Neural crest cell (in vitro differentiated cells): Measurements from ENCODE around the gene DIP2B. TPM values are rescaled to one million over a fixed set of nuclear protein-coding genes. Genes with fewer than 3 reads are reported as not detected.

Source experiments
- DNase-seq: peaks from one replicate; pipeline ENCODE4 v3.0.0; 2021; ENCODE audit warnings: low read depth, mixed read lengths, low spot score
- H3K27ac Mint-ChIP-seq: one replicate; pipeline ENCODE4 v1.8.0; 2021; ENCODE audit warnings: mild to moderate bottlenecking, mixed read lengths; ENCODE audit not compliant: unreplicated experiment
- H3K27me3 Mint-ChIP-seq: 2 replicates; pipeline ENCODE4 v1.8.0; 2021; ENCODE audit warnings: low read depth, mild to moderate bottlenecking, mixed read lengths
- H3K36me3 Mint-ChIP-seq: 2 replicates; pipeline ENCODE4 v1.8.0; 2021; ENCODE audit warnings: low read depth, mild to moderate bottlenecking, mixed read lengths
- H3K4me1 Mint-ChIP-seq: 2 replicates; pipeline ENCODE4 v1.8.0; 2021; ENCODE audit warnings: mixed read lengths
- H3K4me3 Mint-ChIP-seq: one replicate; pipeline ENCODE4 v1.8.0; 2021; ENCODE audit warnings: mild to moderate bottlenecking, mixed read lengths
- H3K9me3 Mint-ChIP-seq: 2 replicates; pipeline ENCODE4 v1.8.0; 2021; ENCODE audit warnings: mixed read lengths
- CTCF ChIP-seq: fragments of 200-600 bp; sonication (generic); conservative IDR thresholded peaks from 2 replicates; pipeline ENCODE4 v1.5.0; 2021; ENCODE audit warnings: antibody characterized with exemption, mild to moderate bottlenecking
- total RNA-seq: library from RNA; stranded (reverse); gene quantifications from 2 replicates; pipeline ENCODE4 v1.2.1, GENCODE V29; 2021

DIP2B gene
- total RNA-seq, 1 donor from 2014 or later, result 39.4 TPM

GRCh38 chr12:50706606-50707005 is 201.8 kb downstream of the DIP2B start:
- no peaks in the 10 kb centered on the region for H3K27me3 Mint-ChIP-seq
- TF ChIP-seq CTCF, result no peak
- DNase-seq, result no peak
- peaks cover 14% of the 10 kb centered on the region for H3K36me3 Mint-ChIP-seq
- no peak overlapping the region for H3K4me3 Mint-ChIP-seq
- H3K4me1 Mint-ChIP-seq, result no peaks in the 10 kb centered on the region
- no peaks in the 10 kb centered on the region for H3K9me3 Mint-ChIP-seq
- H3K27ac Mint-ChIP-seq, result no peak overlapping the region

GRCh38 chr12:50707396-50707795 is 202.6 kb downstream of the DIP2B start:
- no peak overlapping the region for H3K27ac Mint-ChIP-seq
- H3K36me3 Mint-ChIP-seq, result peaks cover 14% of the 10 kb centered on the region
- H3K9me3 Mint-ChIP-seq, result no peaks in the 10 kb centered on the region
- TF ChIP-seq CTCF, result no peak
- H3K4me3 Mint-ChIP-seq, result no peak overlapping the region
- no peak for DNase-seq
- H3K27me3 Mint-ChIP-seq, result no peaks in the 10 kb centered on the region
- H3K4me1 Mint-ChIP-seq, result no peaks in the 10 kb centered on the region

- H3K4me1 Mint-ChIP-seq, result no peaks in the 10 kb centered on the region
- no peaks in the 10 kb centered on the region for H3K27me3 Mint-ChIP-seq
- no peaks in the 10 kb centered on the region for H3K9me3 Mint-ChIP-seq
- H3K4me3 Mint-ChIP-seq, result no peak overlapping the region
- TF ChIP-seq CTCF, result no peak
- no peak overlapping the region for H3K27ac Mint-ChIP-seq
- peaks cover 14% of the 10 kb centered on the region for H3K36me3 Mint-ChIP-seq
- DNase-seq, result no peak
These were observed 203.8 kb downstream of the DIP2B start for GRCh38 chr12:50708631-50709030.

GRCh38 chr12:50711121-50711520 is 206.3 kb downstream of the DIP2B start:
- no peaks in the 10 kb centered on the region for H3K9me3 Mint-ChIP-seq
- no peaks in the 10 kb centered on the region for H3K27me3 Mint-ChIP-seq
- DNase-seq, result no peak
- H3K36me3 Mint-ChIP-seq, result peaks cover 19% of the 10 kb centered on the region
- H3K4me3 Mint-ChIP-seq, result no peak overlapping the region
- H3K4me1 Mint-ChIP-seq, result no peaks in the 10 kb centered on the region
- H3K27ac Mint-ChIP-seq, result no peak overlapping the region
- no peak for TF ChIP-seq CTCF

GRCh38 chr12:50715174-50715573 is 210.4 kb downstream of the DIP2B start:
- H3K27ac Mint-ChIP-seq, result no peak overlapping the region
- no peak for TF ChIP-seq CTCF
- H3K4me3 Mint-ChIP-seq, result no peak overlapping the region
- H3K4me1 Mint-ChIP-seq, result no peaks in the 10 kb centered on the region
- no peak for DNase-seq
- H3K9me3 Mint-ChIP-seq, result no peaks in the 10 kb centered on the region
- no peaks in the 10 kb centered on the region for H3K27me3 Mint-ChIP-seq
- H3K36me3 Mint-ChIP-seq, result peaks cover 16% of the 10 kb centered on the region

- Mint-ChIP-seq H3K36me3 (peaks cover 15% of the 10 kb centered on the region), H3K4me1 (no peaks in the 10 kb centered on the region), H3K27ac (no peak overlapping the region), H3K9me3 (no peaks in the 10 kb centered on the region), H3K4me3 (no peak overlapping the region), H3K27me3 (no peaks in the 10 kb centered on the region)
- TF ChIP-seq CTCF, result no peak
- no peak for DNase-seq
These were observed 214.0 kb downstream of the DIP2B start for GRCh38 chr12:50718760-50719159.
